C1 segment of cervical spinal cord (tissue), 14 donors: ENCODE results near the gene MACROD2.
"Not testable (repeated sequence)": the region's sequence is repeated elsewhere in the genome, so short reads cannot be mapped to it uniquely, and the experiment has no call there.

ENCODE experiments used
- DNase-seq, 14 donors: peaks; one replicate each; lab custom pipeline; 2025; lab: John Stamatoyannopoulos, UW

MACROD2 gene

GRCh38 chr20:14264869-14265268 is 269.6 kb downstream of the MACROD2 start:
- DNase-seq = no peak

GRCh38 chr20:14266246-14266645 is 270.9 kb downstream of the MACROD2 start:
- no peak for DNase-seq

GRCh38 chr20:14270751-14271150 is 275.4 kb downstream of the MACROD2 start:
- DNase-seq = not testable (repeated sequence)

GRCh38 chr20:14282140-14282539 is 286.8 kb downstream of the MACROD2 start:
- no peak for DNase-seq

GRCh38 chr20:14284443-14284842 is 289.1 kb downstream of the MACROD2 start:
- DNase-seq = no peak

GRCh38 chr20:14288341-14289330 is 293.3 kb downstream of the MACROD2 start:
- DNase-seq = no peak

- DNase-seq = no peak
Measured at GRCh38 chr20:14291502-14291901, 296.2 kb downstream of the MACROD2 start.

GRCh38 chr20:14295238-14295637 is 299.9 kb downstream of the MACROD2 start:
- DNase-seq = no peak

GRCh38 chr20:14295770-14296309 is 300.5 kb downstream of the MACROD2 start:
- DNase-seq = no peak

- no peak for DNase-seq
Measured at GRCh38 chr20:14299831-14300230, 304.5 kb downstream of the MACROD2 start.

- DNase-seq = no peak
Measured at GRCh38 chr20:14303106-14303505, 307.8 kb downstream of the MACROD2 start.

- DNase-seq = no peak
Measured at GRCh38 chr20:14303651-14304050, 308.3 kb downstream of the MACROD2 start.

GRCh38 chr20:14304472-14304871 is 309.2 kb downstream of the MACROD2 start:
- no peak for DNase-seq

- DNase-seq = no peak
Measured at GRCh38 chr20:14307956-14308355, 312.6 kb downstream of the MACROD2 start.

GRCh38 chr20:14310977-14311627 is 315.8 kb downstream of the MACROD2 start:
- no peak for DNase-seq

- no peak for DNase-seq
Measured at GRCh38 chr20:14312001-14312400, 316.7 kb downstream of the MACROD2 start.

- DNase-seq = no peak
Measured at GRCh38 chr20:14313341-14314020, 318.2 kb downstream of the MACROD2 start.

GRCh38 chr20:14319704-14320103 is 324.4 kb downstream of the MACROD2 start:
- no peak for DNase-seq

- peak in 2 of 14 donors; percentile 16 to 63 for DNase-seq
Measured at GRCh38 chr20:14331646-14332045, 336.3 kb downstream of the MACROD2 start.

- peak in 1 of 14 donors; percentile 52 for DNase-seq
Measured at GRCh38 chr20:14332866-14333265, 337.6 kb downstream of the MACROD2 start.

- DNase-seq = peak in 1 of 14 donors; percentile 37
Measured at GRCh38 chr20:14333721-14334120, 338.4 kb downstream of the MACROD2 start.
